ENCODE results near the gene EPYC. TPM values are rescaled to one million over a fixed set of nuclear protein-coding genes. Genes with fewer than 3 reads are reported as not detected.

The EPYC gene
- total RNA-seq, 5 donors from 2014 or later (not counting 1 experiment from before 2014, with no cell fraction given): not detected

- H3K36me3 Mint-ChIP-seq: no peaks in the 10 kb centered on the region
- no CpG with 5 or more reads among the region's 2 CpGs for WGBS (ENCODE audit: insufficient coverage)
- no peak overlapping the region for H3K4me3 ChIP-seq (ENCODE audit: control insufficient read depth in 1 of 2, extremely low read depth in 1 of 2, low read length in 1 of 2)
- H3K36me3 ChIP-seq (ENCODE audit: control insufficient read depth in 2 of 2, extremely low read depth in 1 of 2, insufficient read depth in 1 of 2, low read length in 1 of 2): no peaks in the 10 kb centered on the region
- no peaks in the 10 kb centered on the region for H3K9me3 ChIP-seq
- H3K9me3 Mint-ChIP-seq: peaks cover 0 to 2% (median 0%) of the 10 kb centered on the region in 3 donors
- no peaks in the 10 kb centered on the region for H3K4me1 Mint-ChIP-seq
- POLR2A ChIA-PET: no interaction called here
- H3K27ac ChIP-seq (ENCODE audit: low read length): no peak overlapping the region
- CTCF ChIA-PET: interaction anchor here in 1 of 2 donors (0.7 kb wide), 1 partner anchor 31 kb away, joined by 3 read pairs; no protein-coding TSS in a partner anchor
- ATAC-seq (replicated peaks in 1 of 4) (no peak), DNase-seq (no peak)
- H3K4me3 Mint-ChIP-seq: no peak overlapping the region
- H3K4me1 ChIP-seq (ENCODE audit: control insufficient read depth in 1 of 2, extremely low read depth in 1 of 2, insufficient read depth in 2 of 2, low read length in 2 of 2): no peaks in the 10 kb centered on the region
- no peak overlapping the region for H3K27ac Mint-ChIP-seq
- H3K27me3 ChIP-seq (replicated peaks in 1 of 2; ENCODE audit: control insufficient read depth in 2 of 2, extremely low read depth in 1 of 2, insufficient read depth in 2 of 2, low read length in 1 of 2): peaks cover 0 to 9% of the 10 kb centered on the region in 2 experiments
- peaks cover 3 to 10% of the 10 kb centered on the region in 2 donors for H3K27me3 Mint-ChIP-seq
Observed at GRCh38 chr12:90917431-90917830, 87.3 kb downstream of the EPYC start.

GRCh38 chr12:90916516-90916915, 88.3 kb downstream of the EPYC start:
- H3K36me3 ChIP-seq (ENCODE audit: control insufficient read depth in 2 of 2, extremely low read depth in 1 of 2, insufficient read depth in 1 of 2, low read length in 1 of 2): no peaks in the 10 kb centered on the region
- H3K27ac ChIP-seq (ENCODE audit: low read length): no peak overlapping the region
- Mint-ChIP-seq H3K9me3 (peaks cover 0 to 2% (median 0%) of the 10 kb centered on the region in 3 donors), H3K27me3 (peaks cover 3 to 10% of the 10 kb centered on the region in 2 donors), H3K4me3 (no peak overlapping the region), H3K27ac (no peak overlapping the region), H3K36me3 (no peaks in the 10 kb centered on the region), H3K4me1 (no peaks in the 10 kb centered on the region)
- peaks cover 0 to 9% of the 10 kb centered on the region in 2 experiments for H3K27me3 ChIP-seq (replicated peaks in 1 of 2; ENCODE audit: control insufficient read depth in 2 of 2, extremely low read depth in 1 of 2, insufficient read depth in 2 of 2, low read length in 1 of 2)
- ChIA-PET POLR2A (no interaction called here), CTCF (no interaction called here)
- ATAC-seq (replicated peaks in 1 of 4): no peak
- no peak for DNase-seq
- no peaks in the 10 kb centered on the region for H3K4me1 ChIP-seq (ENCODE audit: control insufficient read depth in 1 of 2, extremely low read depth in 1 of 2, insufficient read depth in 2 of 2, low read length in 2 of 2)
- H3K9me3 ChIP-seq: no peaks in the 10 kb centered on the region
- H3K4me3 ChIP-seq (ENCODE audit: control insufficient read depth in 1 of 2, extremely low read depth in 1 of 2, low read length in 1 of 2): no peak overlapping the region

- Histone ChIP-seq H3K27ac (ENCODE audit: low read length) (no peak overlapping the region), H3K4me3 (ENCODE audit: control insufficient read depth in 1 of 2, extremely low read depth in 1 of 2, low read length in 1 of 2) (no peak overlapping the region), H3K4me1 (ENCODE audit: control insufficient read depth in 1 of 2, extremely low read depth in 1 of 2, insufficient read depth in 2 of 2, low read length in 2 of 2) (no peaks in the 10 kb centered on the region), H3K36me3 (ENCODE audit: control insufficient read depth in 2 of 2, extremely low read depth in 1 of 2, insufficient read depth in 1 of 2, low read length in 1 of 2) (no peaks in the 10 kb centered on the region), H3K9me3 (no peaks in the 10 kb centered on the region), H3K27me3 (replicated peaks in 1 of 2; ENCODE audit: control insufficient read depth in 2 of 2, extremely low read depth in 1 of 2, insufficient read depth in 2 of 2, low read length in 1 of 2) (peaks cover 0 to 5% of the 10 kb centered on the region in 2 experiments)
- no peaks in the 10 kb centered on the region for H3K36me3 Mint-ChIP-seq
- ATAC-seq (replicated peaks in 1 of 4) (no peak), DNase-seq (no peak)
- H3K9me3 Mint-ChIP-seq: peaks cover 0 to 2% (median 0%) of the 10 kb centered on the region in 3 donors
- ChIA-PET POLR2A (no interaction called here), CTCF (no interaction called here)
- no peaks in the 10 kb centered on the region for H3K4me1 Mint-ChIP-seq
- no peak overlapping the region for H3K4me3 Mint-ChIP-seq
- no peak overlapping the region for H3K27ac Mint-ChIP-seq
- no CpG with 5 or more reads among the region's 2 CpGs for WGBS (ENCODE audit: insufficient coverage)
- H3K27me3 Mint-ChIP-seq: peaks cover 3 to 10% of the 10 kb centered on the region in 2 donors
Observed at GRCh38 chr12:90915353-90915752, 89.4 kb downstream of the EPYC start.

Other genes starting within 250 kb of the EPYC start
- not detected for gene CCER1, start 49.8 kb downstream of the EPYC start, total RNA-seq
- gene KERA, start 53.1 kb upstream of the EPYC start, total RNA-seq: not detected
- gene LUM, start 106.5 kb upstream of the EPYC start, total RNA-seq: 1 to 10 TPM in 1 of 5 donors, under 1 TPM in 2, not detected in 2; 0.46 to 1.1 (median 0.61) TPM
- gene DCN, start 177.8 kb upstream of the EPYC start, total RNA-seq: 1 to 10 TPM in 3 of 5 donors, not detected in 2; 3.4 to 6.9 (median 6.8) TPM

Measured in T-cell (primary cell).